Activated T-cell treated with anti-CD3 and anti-CD28 coated beads, Interleukin-2, amount 50 U/mL, for 72 hours (primary cell): Measurements from ENCODE around the gene IL6R. TPM values are rescaled to one million over a fixed set of nuclear protein-coding genes. Genes with fewer than 3 reads are reported as not detected.
A peak's percentile ranks its signal among the peaks of the same experiment; 100 is the strongest.

Experiments
- ATAC-seq, 2 donors: fragments of 150-1000 bp; cut with Tn5 transposase; replicated peaks in 1 of 2; 2 replicates each; pipeline ENCODE4 v1.10.0; 2021; ENCODE audit warnings: moderate library complexity in 2 of 2, mild to moderate bottlenecking in 1 of 2
- DNase-seq, 2 donors: peaks; one replicate each; pipeline ENCODE4 v3.0.0; 2021 to 2022; ENCODE audit warnings: mixed read lengths in 1 of 2
- H3K27ac Mint-ChIP-seq: one replicate; pipeline ENCODE4 v1.8.0; 2022; ENCODE audit warnings: mild to moderate bottlenecking, moderate library complexity, mixed read lengths
- H3K27me3 Mint-ChIP-seq: one replicate; pipeline ENCODE4 v1.8.0; 2022; ENCODE audit warnings: low read depth, mixed read lengths
- H3K36me3 Mint-ChIP-seq, 2 donors: one replicate each; pipeline ENCODE4 v1.8.0; 2022; ENCODE audit warnings: mixed read lengths in 2 of 2, mild to moderate bottlenecking in 1 of 2; ENCODE audit not compliant: insufficient read depth in 2 of 2
- H3K4me1 Mint-ChIP-seq: one replicate; pipeline ENCODE4 v1.8.0; 2022; ENCODE audit warnings: low read depth, mixed read lengths
- H3K4me3 Mint-ChIP-seq, 2 donors: one replicate each; pipeline ENCODE4 v1.8.0; 2022; ENCODE audit warnings: mild to moderate bottlenecking in 2 of 2, mixed read lengths in 2 of 2, moderate library complexity in 2 of 2
- H3K9me3 Mint-ChIP-seq, 2 donors: one replicate each; pipeline ENCODE4 v1.8.0; 2022; ENCODE audit warnings: mixed read lengths in 2 of 2
- total RNA-seq, 2 donors: library from RNA; stranded (reverse); gene quantifications; one replicate each; pipeline ENCODE4 v1.2.3, GENCODE V29; 2022

The IL6R gene
- total RNA-seq, 2 donors from 2014 or later, result 5.7 to 12.6 TPM

- H3K9me3 Mint-ChIP-seq, result no peaks in the 10 kb centered on the region
- H3K4me3 Mint-ChIP-seq, result peak overlapping the region in 1 of 2 donors; percentile 23
- no peak for DNase-seq
- H3K36me3 Mint-ChIP-seq, result peaks cover 2 to 5% of the 10 kb centered on the region in 2 donors
- peaks cover 26% of the 10 kb centered on the region for H3K4me1 Mint-ChIP-seq
- peak in 1 of 2 donors; percentile 12 for ATAC-seq
- no peaks in the 10 kb centered on the region for H3K27me3 Mint-ChIP-seq
- H3K27ac Mint-ChIP-seq, result peak overlapping the region; percentile 77
These were observed 6.5 kb upstream of the IL6R start for GRCh38 chr1:154398678-154399077.

- no peak for DNase-seq
- H3K4me3 Mint-ChIP-seq, result peak overlapping the region in 1 of 2 donors; percentile 14
- H3K27me3 Mint-ChIP-seq, result no peaks in the 10 kb centered on the region
- H3K36me3 Mint-ChIP-seq, result peaks cover 2 to 5% of the 10 kb centered on the region in 2 donors
- no peak overlapping the region for H3K27ac Mint-ChIP-seq
- H3K9me3 Mint-ChIP-seq, result no peaks in the 10 kb centered on the region
- no peak for ATAC-seq
- peaks cover 40% of the 10 kb centered on the region for H3K4me1 Mint-ChIP-seq
These were observed 4.8 kb upstream of the IL6R start for GRCh38 chr1:154400381-154400801.

- Mint-ChIP-seq H3K27ac (peak overlapping the region; percentile 87), H3K4me1 (peaks cover 57% of the 10 kb centered on the region), H3K9me3 (no peaks in the 10 kb centered on the region), H3K36me3 (no peaks in the 10 kb centered on the region), H3K4me3 (peak overlapping the region in 1 of 2 donors; percentile 54), H3K27me3 (no peaks in the 10 kb centered on the region)
- ATAC-seq (no peak), DNase-seq (no peak)
These were observed 2.7 kb upstream of the IL6R start for GRCh38 chr1:154402409-154402921.

DNA sequence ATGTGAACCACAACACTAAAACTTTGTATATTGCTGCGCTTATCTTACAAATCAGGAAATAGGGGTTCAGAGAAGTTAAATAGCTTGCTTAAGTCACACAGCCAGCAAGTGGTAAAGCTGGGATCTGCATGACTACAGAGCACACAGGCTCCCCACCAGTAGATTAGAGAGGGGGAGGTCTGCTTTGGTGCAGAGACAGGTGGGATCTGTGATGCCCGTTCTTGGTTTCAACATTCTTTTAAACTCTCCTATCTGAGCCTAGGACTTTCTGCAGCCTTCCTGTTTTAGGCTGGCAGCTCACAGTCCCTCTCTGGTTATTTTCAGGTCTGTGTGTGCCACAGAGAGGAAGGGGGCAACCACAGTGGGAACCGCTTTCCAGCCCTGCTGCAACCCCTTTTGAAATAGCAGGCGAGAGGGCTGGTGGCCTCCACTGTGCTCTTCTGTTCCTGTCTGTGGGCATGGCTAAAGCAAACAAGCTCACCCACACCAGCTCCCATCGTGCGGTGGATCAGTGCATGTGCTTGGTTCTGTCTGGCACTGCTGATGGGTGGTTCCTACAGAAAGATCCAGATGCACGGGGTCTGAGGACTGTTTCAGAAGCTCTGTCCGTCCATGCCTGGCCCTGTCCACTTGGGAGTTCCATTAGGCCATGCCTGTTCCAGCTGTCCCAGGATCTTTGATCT, 1.7 kb upstream of the IL6R start:
- Mint-ChIP-seq H3K27me3 (no peaks in the 10 kb centered on the region), H3K9me3 (no peaks in the 10 kb centered on the region), H3K27ac (peak overlapping the region; percentile 87), H3K36me3 (no peaks in the 10 kb centered on the region), H3K4me3 (peak overlapping the region; percentile 27 to 54), H3K4me1 (peaks cover 67% of the 10 kb centered on the region)
- ATAC-seq, result no peak
- DNase-seq, result peak in 1 of 2 donors; percentile 27

DNA sequence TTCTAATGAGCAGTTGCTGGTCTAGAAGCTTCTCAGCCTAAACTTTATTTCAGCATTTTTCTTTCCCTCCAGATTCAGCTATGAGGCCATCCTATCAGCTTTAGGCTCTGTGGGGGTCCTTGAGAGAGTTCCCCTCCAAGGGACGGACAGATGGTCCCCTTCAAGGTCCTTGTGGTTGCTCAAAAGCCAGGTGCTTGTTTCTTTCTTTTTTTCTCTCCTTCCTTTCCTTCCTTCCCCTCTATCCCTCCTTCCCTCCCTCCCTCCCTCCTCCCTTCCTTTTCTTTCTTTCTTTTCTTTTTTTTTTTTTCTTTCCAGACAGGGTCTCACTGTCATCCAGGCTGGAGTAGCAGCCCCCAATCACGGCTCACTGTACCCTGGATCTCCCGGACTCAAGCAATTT, 1.2 kb upstream of the IL6R start:
- peak overlapping the region; percentile 54 to 78 for H3K4me3 Mint-ChIP-seq
- no peaks in the 10 kb centered on the region for H3K27me3 Mint-ChIP-seq
- DNase-seq (no peak), ATAC-seq (no peak)
- H3K9me3 Mint-ChIP-seq, result no peaks in the 10 kb centered on the region
- H3K4me1 Mint-ChIP-seq, result peaks cover 68% of the 10 kb centered on the region
- H3K27ac Mint-ChIP-seq, result peak overlapping the region; percentile 70
- H3K36me3 Mint-ChIP-seq, result no peaks in the 10 kb centered on the region

GRCh38 chr1:154404511-154404931, 622 bp upstream of the IL6R start:
- H3K9me3 Mint-ChIP-seq, result no peaks in the 10 kb centered on the region
- peaks cover 73% of the 10 kb centered on the region for H3K4me1 Mint-ChIP-seq
- H3K27ac Mint-ChIP-seq, result peak overlapping the region; percentile 75
- H3K27me3 Mint-ChIP-seq, result no peaks in the 10 kb centered on the region
- ATAC-seq (peak; percentile 2 to 4), DNase-seq (no peak)
- no peaks in the 10 kb centered on the region for H3K36me3 Mint-ChIP-seq
- peak overlapping the region; percentile 78 to 93 for H3K4me3 Mint-ChIP-seq

DNA sequence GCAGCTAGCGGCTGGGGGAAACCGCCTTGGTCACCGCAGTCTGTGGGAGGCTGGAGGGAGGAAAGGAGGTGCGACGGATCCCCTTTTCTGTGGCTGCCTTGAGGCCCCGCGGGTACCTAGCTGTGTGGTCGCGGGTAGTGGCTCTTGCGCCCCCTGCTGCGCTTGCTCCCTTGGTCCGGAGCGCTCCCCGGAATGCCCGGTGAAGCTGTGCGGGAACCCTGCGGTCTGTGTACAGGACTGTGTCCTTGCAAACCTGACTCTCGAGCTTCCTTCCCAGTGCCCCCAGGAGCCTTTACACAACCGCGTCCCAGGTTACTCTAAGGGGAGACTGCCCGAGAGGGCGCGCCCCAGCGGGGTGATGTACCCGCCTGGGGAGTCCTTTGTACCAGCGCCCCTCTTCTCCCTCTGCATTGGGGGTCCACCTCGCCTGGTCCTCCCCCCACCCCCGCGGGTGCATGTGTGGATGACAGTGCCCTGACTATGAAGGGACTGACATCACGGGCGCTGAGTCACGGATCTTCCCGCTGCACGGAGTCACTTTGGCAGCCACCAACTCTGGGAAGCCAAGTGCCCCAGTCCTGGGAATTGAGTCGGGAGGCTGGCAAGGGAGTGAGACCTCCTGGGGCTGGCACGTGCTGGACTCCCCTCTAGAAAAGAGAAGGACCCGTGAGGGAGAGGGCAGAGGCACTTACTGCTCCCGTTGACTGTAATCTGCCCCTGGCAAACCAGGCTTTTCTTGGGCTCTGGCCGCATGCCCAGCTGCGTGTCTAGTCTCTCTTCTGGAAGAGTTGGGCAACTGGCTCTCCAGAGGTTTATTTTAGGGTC, 816 bp downstream of the IL6R start:
- Mint-ChIP-seq H3K27me3 (no peaks in the 10 kb centered on the region), H3K4me1 (peaks cover 82% of the 10 kb centered on the region)
- DNase-seq, result peak; percentile 72 to 74

DNA sequence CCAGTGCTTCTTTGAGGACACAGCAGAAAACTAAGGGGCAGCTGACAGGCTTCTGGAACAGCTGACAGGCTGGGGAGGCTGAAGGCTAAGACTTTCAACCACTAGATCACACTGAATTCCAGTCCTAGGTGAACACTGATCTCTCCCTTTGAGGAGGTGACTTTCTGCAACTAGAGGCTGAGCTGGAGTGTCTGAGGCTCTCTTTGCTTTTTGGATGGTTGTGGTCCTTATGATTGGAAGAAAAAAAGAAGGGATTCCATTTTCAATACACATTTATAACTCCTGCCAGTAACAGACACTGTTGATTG, 1.4 kb downstream of the IL6R start:
- Mint-ChIP-seq H3K27ac (peak overlapping the region; percentile 69), H3K4me1 (peaks cover 85% of the 10 kb centered on the region), H3K4me3 (peak overlapping the region; percentile 78 to 93), H3K27me3 (no peaks in the 10 kb centered on the region), H3K36me3 (no peaks in the 10 kb centered on the region), H3K9me3 (no peaks in the 10 kb centered on the region)
- no peak for DNase-seq
- ATAC-seq, result no peak

More for the DNA sequence above, 816 bp downstream of the IL6R start:
- H3K4me3 Mint-ChIP-seq, result peak overlapping the region; percentile 78 to 93
- H3K9me3 Mint-ChIP-seq, result no peaks in the 10 kb centered on the region
- H3K36me3 Mint-ChIP-seq, result no peaks in the 10 kb centered on the region
- ATAC-seq, result peak; percentile 38 to 50
- H3K27ac Mint-ChIP-seq, result peak overlapping the region; percentile 69

- Mint-ChIP-seq H3K4me3 (peak overlapping the region; percentile 78 to 93), H3K27me3 (no peaks in the 10 kb centered on the region), H3K36me3 (no peaks in the 10 kb centered on the region), H3K27ac (peak overlapping the region; percentile 69), H3K9me3 (no peaks in the 10 kb centered on the region), H3K4me1 (peaks cover 85% of the 10 kb centered on the region)
- DNase-seq (peak in 1 of 2 donors; percentile 26), ATAC-seq (peak; percentile 1 to 13)
These were observed 1.7 kb downstream of the IL6R start for GRCh38 chr1:154406886-154407197.

- peak overlapping the region; percentile 78 to 93 for H3K4me3 Mint-ChIP-seq
- ATAC-seq, result peak; percentile 24 to 35
- H3K27me3 Mint-ChIP-seq, result no peaks in the 10 kb centered on the region
- peak overlapping the region; percentile 83 for H3K27ac Mint-ChIP-seq
- peak; percentile 56 to 62 for DNase-seq
- no peaks in the 10 kb centered on the region for H3K36me3 Mint-ChIP-seq
- no peaks in the 10 kb centered on the region for H3K9me3 Mint-ChIP-seq
- peaks cover 80% of the 10 kb centered on the region for H3K4me1 Mint-ChIP-seq
These were observed 2.3 kb downstream of the IL6R start for GRCh38 chr1:154407198-154408091.

- Mint-ChIP-seq H3K27me3 (no peaks in the 10 kb centered on the region), H3K4me3 (peak overlapping the region; percentile 78 to 93), H3K36me3 (no peaks in the 10 kb centered on the region), H3K9me3 (no peaks in the 10 kb centered on the region), H3K4me1 (peaks cover 77% of the 10 kb centered on the region), H3K27ac (peak overlapping the region; percentile 84)
- DNase-seq, result no peak
- ATAC-seq, result no peak
These were observed 3.1 kb downstream of the IL6R start for GRCh38 chr1:154408174-154408777.

- Mint-ChIP-seq H3K9me3 (no peaks in the 10 kb centered on the region), H3K27me3 (no peaks in the 10 kb centered on the region), H3K27ac (peak overlapping the region; percentile 87), H3K36me3 (no peaks in the 10 kb centered on the region), H3K4me3 (peak overlapping the region; percentile 44 to 61), H3K4me1 (peaks cover 69% of the 10 kb centered on the region)
- no peak for ATAC-seq
- DNase-seq, result no peak
These were observed 5.2 kb downstream of the IL6R start for GRCh38 chr1:154410185-154410827.
